DMS153 treated with DMSO at 0.1 percent for 48 hours (cell line): ENCODE results near the gene GATA5.
"Not testable (repeated sequence)": the region's sequence is repeated elsewhere in the genome, so short reads cannot be mapped to it uniquely, and the experiment has no call there.

Source experiments
- DNase-seq: peaks from one replicate; lab custom pipeline; 2025; ENCODE audit not compliant: unreplicated experiment; lab: John Stamatoyannopoulos, UW

GATA5 gene

DNA sequence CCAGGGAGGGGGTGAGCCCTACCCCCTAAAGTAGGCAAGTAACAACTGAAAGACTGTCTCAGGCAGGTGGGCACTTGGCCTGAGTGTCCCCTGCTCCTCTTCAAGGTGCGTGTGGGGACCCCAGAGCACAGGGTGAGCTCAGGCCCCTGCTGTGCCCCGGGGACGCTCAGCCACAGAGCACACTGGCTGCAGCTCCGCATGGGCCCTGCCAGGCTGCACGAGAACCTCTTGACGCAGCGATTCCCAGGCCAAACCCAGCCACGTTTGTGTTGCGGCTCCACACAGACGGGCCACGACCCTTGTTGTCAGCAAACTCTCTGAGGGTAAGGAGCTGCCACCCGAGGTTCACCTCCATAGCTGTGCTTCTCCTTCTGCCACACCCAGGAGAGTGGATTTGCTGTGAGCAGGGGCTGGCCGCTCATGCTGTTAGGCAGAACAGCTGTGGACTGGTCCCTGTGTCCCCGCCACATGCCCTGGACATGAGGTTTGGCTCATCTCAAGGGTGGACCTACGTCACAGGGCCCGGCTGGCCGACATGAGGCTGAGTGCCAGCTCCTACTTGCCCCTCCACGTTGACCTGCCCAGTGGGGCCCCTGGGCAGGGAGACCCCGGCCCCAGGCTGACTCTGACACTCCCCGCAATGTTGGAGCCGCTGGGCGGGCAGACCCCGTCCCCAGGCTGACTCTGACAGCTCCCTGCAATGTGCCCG is 29.7 kb upstream of the GATA5 start:
- DNase-seq: no peak

- DNase-seq: no peak
These were observed 28.5 kb upstream of the GATA5 start for GRCh38 chr20:62504323-62504722.

DNA sequence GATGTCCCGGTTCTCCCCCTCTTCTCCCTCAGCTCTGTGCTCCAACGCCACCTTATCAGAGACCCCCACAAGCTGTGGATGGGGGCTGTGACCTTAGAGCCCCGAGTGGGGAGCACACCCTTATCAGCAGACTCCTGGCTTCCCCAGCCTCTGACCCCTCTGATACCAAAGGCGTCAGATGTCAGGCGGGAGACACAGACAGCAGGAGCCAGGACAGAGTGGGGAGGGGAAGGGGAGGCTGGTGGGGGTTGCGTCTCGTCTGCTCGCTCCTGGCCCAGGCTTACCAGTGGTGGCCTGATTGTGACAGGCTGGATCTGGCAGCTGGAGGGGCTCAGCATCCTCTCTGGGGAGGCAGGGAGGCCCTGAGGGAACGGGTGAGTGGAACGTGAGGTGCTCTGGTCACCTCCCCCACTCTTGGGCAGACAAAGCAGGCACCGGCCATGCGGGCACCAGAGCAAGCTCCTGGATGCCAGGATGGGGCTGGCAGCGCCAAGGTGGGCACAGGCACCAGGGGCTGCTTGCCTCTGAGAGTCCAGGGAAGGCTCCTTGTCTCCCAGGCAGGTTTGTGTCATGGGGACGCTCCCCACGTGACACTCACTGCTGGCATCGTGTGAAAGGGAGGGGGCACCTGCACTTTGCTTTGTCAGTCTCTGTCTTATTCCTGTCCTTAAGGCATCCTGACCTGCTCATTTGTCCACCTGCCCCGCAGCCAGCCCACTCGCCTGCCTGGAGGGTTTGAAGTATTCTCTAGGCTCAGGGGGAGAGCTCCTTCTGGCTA is 27.8 kb upstream of the GATA5 start:
- DNase-seq: no peak

- no peak for DNase-seq
These were observed 26.8 kb upstream of the GATA5 start for GRCh38 chr20:62502496-62503095.

DNA sequence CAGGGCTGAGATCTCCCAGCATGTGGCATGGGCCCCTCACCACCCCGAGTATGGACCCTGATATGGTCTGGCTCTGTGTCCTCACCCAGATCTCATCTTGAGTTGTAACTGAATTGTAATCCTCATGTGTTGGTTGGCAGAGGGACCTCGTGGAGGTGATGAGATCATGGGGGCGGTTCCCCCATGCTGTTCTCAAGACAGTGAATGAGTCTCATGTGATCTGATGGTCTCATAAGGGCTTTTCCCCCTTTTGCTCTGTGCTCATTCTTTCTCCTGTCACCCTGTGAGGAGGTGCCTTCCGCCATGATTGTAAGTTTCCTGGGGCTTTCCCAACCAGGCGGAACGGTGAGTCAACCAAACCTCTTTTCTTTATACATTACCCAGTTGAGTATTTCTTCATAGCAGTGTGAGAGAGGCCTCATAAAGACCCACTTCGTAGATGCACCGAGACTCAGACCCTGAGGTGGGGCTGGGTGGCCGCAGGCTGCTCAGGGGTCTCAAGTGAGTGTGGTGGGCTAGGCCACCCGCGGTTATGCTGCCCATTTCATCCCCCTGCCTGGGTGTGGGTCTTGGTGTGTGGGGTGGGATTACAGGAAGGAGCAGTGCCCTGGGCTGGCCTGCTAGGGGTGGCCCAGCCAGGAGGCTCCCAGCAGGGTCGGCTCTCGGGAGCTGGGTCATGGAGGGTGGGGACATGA is 26.2 kb upstream of the GATA5 start:
- DNase-seq: no peak

DNA sequence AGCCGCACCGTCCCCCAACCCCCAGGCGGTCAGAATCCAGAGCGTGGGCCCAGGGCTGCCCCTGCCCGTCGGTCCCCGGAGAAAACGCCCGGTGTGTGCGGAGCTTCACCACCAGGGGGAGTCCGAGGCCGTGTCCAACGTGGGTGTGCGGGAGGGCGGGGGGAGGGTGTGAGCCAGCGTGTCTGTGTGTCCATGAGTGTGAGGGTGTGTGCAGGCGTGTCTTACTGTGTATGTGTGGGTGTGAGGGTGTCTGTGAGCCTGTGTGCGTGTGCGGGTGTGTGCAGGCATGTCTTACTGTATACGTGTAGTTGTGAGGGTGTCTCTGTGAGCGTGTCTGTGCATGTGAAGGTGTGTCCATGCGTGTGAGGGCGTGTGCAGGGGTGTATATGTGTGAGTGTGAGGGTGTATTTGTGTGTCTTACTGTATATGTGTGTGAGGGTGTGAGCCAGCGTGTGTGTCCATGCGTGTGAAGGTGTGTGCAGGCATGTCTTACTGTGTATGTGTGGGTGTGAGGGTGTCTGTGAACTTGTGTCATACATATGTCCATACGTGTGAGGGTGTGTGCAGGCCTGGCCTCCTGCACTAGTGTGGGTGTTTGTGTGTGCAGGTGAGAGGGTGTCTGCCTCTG is 24.6 kb upstream of the GATA5 start:
- DNase-seq: peak; percentile 11

- no peak for DNase-seq
These were observed 24.0 kb upstream of the GATA5 start for GRCh38 chr20:62499758-62500236.

DNA sequence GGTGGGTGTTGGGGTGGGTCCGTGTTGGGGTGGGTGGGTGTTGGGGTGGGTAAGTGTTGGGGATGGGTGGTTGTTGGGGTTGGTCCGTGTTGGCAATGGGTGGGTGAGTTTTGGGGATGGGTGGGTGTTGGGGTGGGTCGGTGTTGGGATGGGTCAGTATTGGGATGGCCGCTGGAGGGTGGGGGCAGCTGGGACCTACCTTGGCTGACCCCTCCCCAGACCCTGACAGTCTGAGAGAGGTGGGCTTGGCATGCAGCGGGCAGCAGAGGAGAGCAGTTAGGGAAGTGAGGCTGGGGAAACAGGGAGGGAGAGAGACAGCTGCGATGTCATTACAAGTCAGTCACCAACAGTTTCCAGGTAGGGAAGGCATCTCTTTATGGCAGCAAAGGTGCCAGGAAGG is 23.1 kb upstream of the GATA5 start:
- DNase-seq: no peak

DNA sequence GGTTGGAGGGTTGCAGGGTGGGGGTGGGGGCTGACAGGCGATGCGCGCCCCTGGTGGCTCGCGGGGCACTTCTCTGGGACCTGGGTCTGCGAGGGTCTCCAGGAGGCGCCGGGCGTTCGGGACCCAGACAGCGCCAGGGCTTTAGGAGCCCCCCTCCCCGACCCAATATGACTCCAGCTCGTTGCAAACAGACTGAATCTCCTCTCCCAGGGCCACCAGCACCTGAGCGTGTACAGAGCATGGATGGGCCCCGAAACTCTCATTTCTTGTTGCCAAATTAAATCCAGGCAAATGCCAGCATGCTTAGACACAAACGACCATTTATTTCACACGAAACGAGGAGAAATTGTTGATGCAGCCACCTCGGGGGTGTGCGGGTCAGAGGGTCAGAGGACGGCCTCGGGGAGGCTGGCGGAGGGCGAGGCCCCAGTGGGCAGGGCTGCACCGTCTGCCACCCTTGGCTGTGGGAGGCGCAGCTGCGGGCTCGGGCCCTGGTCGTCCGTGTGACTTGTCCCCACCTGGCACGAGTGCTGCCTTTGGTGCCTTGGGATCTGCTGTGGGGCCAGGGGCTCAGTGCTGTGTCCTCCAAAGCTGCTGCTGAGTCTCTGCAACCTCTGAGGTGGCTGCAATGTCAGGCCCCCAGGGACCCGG is 20.9 kb upstream of the GATA5 start:
- no peak for DNase-seq

DNA sequence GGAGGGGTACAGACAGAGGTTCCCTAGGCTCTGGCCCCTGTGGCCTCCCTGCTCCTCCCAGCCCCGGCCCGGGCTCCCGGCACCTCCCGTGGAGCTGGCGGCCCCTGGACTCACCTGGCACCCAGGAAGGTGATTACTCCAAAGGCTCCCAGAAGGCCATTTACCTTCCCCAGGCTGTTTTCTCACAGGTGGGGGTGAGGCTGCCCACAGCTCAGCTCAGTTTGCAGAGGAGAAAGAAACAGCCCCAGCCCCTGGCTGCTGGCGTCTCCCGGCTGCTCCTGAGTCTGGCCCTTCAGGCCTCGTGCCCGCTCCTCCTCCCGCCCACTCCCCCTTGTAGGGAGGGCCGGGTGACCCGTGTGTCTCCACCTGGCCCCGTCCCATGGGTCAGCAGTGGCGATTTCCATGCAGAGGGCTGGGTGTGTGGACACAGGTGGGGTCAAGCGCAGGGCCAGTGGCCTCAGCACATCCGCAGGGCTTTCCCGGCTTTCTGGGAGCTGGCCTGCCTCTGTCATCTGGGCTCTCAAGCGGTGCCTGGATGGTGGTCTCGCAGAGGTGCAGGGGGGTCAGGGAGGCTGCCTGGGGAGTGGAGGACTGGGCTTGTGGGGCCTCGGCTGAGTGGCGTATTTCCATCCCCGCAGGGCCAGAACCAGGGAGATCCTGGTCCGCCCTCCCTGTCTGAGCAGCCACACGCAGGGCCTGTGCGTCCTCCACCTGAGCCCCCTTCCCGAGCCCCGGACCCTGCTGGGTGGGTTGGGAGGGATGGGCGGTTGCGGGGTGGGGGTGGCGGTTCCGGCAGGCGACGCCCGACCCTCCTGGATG is 20.2 kb upstream of the GATA5 start:
- DNase-seq: no peak

DNA sequence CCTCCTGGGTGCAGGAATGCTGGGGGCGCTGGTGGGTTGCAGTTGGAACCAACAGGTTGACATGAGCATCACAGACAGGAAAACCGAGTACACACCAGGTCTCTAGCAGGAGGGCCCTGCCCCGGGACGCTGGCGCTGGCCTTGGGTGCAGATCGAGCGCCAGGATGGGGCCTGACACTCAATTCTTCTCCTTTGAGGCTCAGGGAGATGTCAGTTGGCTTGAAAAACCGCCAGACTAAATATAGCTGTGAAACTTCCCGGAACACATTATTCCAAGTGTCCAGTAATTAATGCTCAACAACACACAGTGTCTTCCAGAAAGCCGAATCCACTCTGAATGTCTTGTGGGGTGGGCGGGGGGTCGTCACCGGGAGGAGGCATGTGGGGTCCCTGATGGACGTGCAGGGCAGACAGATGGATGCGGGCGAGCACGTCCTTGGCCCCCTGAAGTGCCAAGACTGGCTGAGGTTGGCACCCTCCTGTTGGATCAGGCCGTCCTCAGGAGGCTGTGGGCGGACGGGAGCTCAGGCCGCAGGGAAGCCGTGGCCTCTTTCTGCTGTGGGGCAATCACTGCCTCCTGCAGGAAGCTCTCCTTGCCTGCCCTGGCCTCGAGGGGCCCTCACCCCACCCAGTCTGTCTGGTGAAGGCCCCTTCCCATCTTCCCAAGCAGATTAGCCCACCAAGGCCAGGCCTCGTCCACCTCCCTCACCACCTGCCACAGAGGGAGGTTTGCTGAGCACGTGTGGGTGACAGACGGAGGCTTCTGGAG is 19.4 kb upstream of the GATA5 start:
- DNase-seq: no peak

DNA sequence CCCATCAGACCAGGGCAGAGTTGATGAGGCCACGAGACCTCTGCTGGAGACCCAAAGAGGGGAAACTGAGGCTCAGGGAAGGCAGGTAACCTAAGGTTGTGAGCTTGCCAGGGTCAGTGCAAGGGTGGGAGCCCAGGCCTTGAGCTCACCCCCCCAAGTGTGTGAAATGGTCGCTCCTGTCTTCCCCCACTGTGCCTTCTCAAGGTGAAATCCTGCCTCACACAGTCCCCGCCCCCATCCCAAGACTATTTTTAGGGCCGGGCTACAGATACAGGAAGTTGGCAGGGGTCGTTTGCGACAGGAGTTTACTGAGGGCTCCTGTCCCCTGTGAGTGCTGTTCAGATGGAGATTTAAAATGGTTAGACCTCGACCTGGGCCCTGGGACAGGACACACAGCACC is 18.7 kb upstream of the GATA5 start:
- DNase-seq: no peak

DNA sequence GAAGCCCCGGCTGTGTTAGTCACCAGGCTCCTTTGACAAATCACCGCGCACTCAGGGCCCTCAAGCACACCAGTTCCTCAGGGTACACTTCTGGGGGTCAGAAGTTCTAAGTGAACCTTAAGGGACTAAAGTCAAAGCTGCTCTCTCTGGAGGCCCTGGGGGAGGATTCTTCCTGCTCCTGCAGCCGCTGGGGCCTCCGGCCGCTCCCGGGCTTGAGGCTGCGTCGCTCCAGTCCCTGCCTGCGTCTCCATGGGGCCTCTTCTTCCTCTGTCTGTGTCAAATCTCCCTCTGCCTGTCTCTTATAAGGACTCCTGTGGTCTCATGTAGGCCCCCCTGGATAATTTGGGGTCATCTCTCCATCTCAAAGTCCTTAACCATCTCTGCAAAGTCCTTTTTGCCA is 18.1 kb upstream of the GATA5 start:
- no peak for DNase-seq

DNA sequence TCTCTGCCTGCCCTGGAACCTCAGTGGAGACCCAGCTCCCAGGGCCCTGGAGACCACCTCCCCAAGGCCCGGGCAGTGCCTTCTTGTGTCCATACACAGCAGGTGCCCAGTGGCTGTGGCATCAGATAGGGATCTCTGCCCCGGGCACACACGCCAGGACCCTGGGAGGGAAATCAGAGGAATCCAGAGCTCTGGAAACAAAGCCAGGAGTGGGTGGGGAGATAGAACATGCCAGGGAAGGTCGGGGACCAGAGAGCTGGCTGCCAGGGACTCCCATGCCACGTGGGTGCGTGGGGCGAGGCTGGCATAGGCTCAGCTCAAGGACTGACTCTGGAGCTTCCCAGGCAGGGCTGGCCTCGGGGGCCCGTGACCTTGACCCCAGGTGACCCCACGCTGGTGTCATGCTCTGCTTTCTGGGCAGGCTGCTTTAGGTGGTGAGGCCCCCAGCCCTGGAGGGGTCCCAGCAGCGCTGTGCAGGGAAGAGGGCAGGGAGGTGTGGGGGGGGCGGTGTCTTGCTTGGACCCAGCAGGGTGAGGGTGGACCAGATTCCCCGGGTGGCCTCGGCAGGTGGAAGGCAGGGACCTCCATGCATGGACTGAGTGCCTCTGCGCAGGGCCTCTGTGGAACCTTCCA is 17.6 kb upstream of the GATA5 start:
- no peak for DNase-seq

GRCh38 chr20:62492711-62493110 is 16.9 kb upstream of the GATA5 start:
- no peak for DNase-seq

DNA sequence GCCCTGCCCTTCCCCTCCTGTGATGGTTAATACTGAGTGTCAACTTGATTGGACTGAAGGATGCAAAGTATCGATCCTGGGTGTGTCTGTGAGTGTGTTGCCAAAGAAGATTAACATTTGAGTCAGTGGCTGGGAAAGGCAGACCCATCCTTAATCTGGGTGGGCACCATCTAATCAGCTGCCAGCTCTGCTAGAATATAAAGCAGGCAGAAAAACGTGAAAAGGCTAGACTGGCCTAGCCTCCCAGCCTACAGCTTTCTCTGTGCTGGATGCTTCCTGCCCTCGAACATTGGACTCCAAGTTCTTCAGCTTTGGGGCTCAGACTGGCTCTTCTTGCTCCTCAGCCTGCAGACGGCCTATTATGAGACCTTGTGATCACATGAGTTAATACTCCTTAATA is 15.0 kb upstream of the GATA5 start:
- not testable (repeated sequence) for DNase-seq

- DNase-seq: no peak
These were observed 14.1 kb upstream of the GATA5 start for GRCh38 chr20:62489932-62490263.

GRCh38 chr20:62489186-62489931 is 13.6 kb upstream of the GATA5 start:
- no peak for DNase-seq
